Activated naive CD4-positive, alpha-beta T cell treated with anti-CD3 and anti-CD28 coated beads, Interleukin-2, amount 50 U/mL, for 24 hours (primary cell): ENCODE results near the gene MIB1.
"Not testable (repeated sequence)": the region's sequence is repeated elsewhere in the genome, so short reads cannot be mapped to it uniquely, and the experiment has no call there.

Experiments used
- H3K27ac Mint-ChIP-seq: one replicate; pipeline ENCODE4 v1.8.0; 2021; ENCODE audit warnings: mild to moderate bottlenecking, mixed read lengths
- H3K27me3 Mint-ChIP-seq: one replicate; pipeline ENCODE4 v1.8.0; 2021; ENCODE audit warnings: mixed read lengths
- H3K36me3 Mint-ChIP-seq: one replicate; pipeline ENCODE4 v1.8.0; 2021; ENCODE audit warnings: mixed read lengths
- H3K4me1 Mint-ChIP-seq: one replicate; pipeline ENCODE4 v1.8.0; 2021; ENCODE audit warnings: mixed read lengths
- H3K4me3 Mint-ChIP-seq: one replicate; pipeline ENCODE4 v1.8.0; 2021; ENCODE audit warnings: mild to moderate bottlenecking, mixed read lengths
- H3K9me3 Mint-ChIP-seq: one replicate; pipeline ENCODE4 v1.8.0; 2021; ENCODE audit warnings: mixed read lengths

The MIB1 gene

GRCh38 chr18:21763846-21764646 is 23.5 kb downstream of the MIB1 start:
- peaks cover 22% of the 10 kb centered on the region for H3K4me1 Mint-ChIP-seq
- H3K27me3 Mint-ChIP-seq, result no peaks in the 10 kb centered on the region
- no peak overlapping the region for H3K27ac Mint-ChIP-seq
- H3K4me3 Mint-ChIP-seq, result no peak overlapping the region
- H3K36me3 Mint-ChIP-seq, result peaks cover 13% of the 10 kb centered on the region
- H3K9me3 Mint-ChIP-seq, result no peaks in the 10 kb centered on the region

DNA sequence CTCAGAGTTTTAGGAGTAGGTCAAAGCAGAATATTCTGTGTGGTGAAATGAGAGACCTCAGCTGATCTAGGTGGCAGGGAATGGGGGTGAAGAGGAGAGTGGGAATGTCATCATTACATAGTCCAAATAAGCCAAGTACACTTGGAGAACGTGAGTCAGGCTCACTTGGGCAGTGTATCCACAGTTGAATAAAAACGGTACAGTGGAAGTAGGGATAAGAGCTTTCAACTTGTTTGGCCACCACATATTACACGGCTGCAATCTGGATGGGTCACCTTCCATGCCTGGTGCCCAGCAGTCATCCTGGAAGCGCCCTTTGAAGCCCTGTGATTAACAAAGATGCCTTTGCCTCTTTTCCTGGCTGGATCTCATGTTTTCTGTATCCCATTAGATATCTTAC is 28.6 kb downstream of the MIB1 start:
- Mint-ChIP-seq H3K36me3 (peaks cover 22% of the 10 kb centered on the region), H3K27me3 (no peaks in the 10 kb centered on the region), H3K27ac (no peak overlapping the region), H3K4me3 (no peak overlapping the region), H3K4me1 (peaks cover 3% of the 10 kb centered on the region), H3K9me3 (no peaks in the 10 kb centered on the region)

DNA sequence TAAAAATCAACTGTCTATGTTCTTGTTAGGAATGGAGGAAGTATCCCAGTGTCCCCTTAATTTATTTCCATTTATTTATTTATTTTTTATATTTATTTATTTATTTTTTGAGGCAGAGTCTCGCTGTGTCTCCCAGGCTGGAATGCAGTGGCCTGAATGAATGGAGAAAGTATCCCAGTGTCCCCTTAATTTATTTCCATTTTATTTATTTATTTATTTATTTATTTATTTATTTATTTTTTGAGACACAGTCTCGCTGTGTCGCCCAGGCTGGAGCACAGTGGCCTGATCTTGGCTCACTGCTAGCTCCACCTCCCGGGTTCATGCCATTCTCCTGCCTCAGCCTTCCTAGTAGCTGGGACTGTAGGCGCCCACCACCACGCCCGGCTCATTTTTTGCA is 34.1 kb downstream of the MIB1 start:
- H3K4me3 Mint-ChIP-seq, result no peak overlapping the region
- H3K4me1 Mint-ChIP-seq, result no peaks in the 10 kb centered on the region
- no peak overlapping the region for H3K27ac Mint-ChIP-seq
- no peaks in the 10 kb centered on the region for H3K27me3 Mint-ChIP-seq
- H3K36me3 Mint-ChIP-seq, result peaks cover 14% of the 10 kb centered on the region
- H3K9me3 Mint-ChIP-seq, result no peaks in the 10 kb centered on the region

DNA sequence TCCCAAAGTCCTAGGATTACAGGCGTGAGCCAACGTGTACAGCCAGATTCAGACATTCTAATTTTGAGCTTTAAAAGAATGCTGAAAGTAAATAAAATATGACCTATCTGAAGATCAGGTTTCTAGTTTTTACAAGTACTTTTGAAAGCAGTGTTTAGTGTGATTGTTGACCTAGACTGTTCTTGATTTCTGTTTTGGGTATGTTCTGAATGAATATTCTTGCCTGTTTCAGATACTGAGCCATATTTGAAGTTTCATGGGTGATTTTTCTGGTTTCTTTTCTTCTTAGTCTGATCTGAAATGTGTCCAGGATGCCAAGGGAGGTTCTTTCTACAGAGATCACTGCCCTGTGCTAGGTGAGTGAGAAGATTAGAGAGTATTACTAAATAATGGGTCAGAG is 37.2 kb downstream of the MIB1 start:
- Mint-ChIP-seq H3K4me1 (no peaks in the 10 kb centered on the region), H3K36me3 (peaks cover 25% of the 10 kb centered on the region), H3K27ac (peak overlapping the region; percentile 39), H3K4me3 (no peak overlapping the region), H3K9me3 (no peaks in the 10 kb centered on the region), H3K27me3 (no peaks in the 10 kb centered on the region)

DNA sequence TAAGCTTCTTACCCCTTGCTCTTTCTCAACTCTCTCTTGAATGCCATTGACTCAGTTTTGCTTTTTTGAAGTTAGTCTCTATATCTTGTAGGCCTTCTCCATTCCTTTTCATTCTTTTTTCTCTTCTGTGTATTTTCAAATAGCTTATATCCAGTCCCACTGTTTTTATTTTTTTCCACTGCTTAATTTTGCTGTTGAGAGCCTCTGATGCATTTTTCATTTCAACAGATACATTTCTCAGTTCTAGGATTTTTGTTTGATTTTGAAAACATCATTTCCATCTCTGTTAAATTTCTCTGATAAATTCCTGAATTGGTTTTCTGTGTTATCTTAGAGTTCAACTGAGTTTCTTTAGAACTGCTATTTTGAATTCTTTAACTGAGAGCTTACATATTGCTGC is 45.9 kb downstream of the MIB1 start:
- no peak overlapping the region for H3K27ac Mint-ChIP-seq
- H3K4me1 Mint-ChIP-seq, result no peaks in the 10 kb centered on the region
- H3K9me3 Mint-ChIP-seq, result peaks cover 11% of the 10 kb centered on the region
- H3K27me3 Mint-ChIP-seq, result no peaks in the 10 kb centered on the region
- H3K4me3 Mint-ChIP-seq, result no peak overlapping the region
- peaks cover 53% of the 10 kb centered on the region for H3K36me3 Mint-ChIP-seq

- H3K27ac Mint-ChIP-seq, H3K9me3 Mint-ChIP-seq, H3K27me3 Mint-ChIP-seq, H3K4me3 Mint-ChIP-seq, H3K4me1 Mint-ChIP-seq: not testable (repeated sequence)
- peaks cover 18% of the 10 kb centered on the region for H3K36me3 Mint-ChIP-seq
Measured at GRCh38 chr18:21796089-21796488, 55.5 kb downstream of the MIB1 start.

GRCh38 chr18:21798126-21798525 is 57.5 kb downstream of the MIB1 start:
- H3K27ac Mint-ChIP-seq, result no peak overlapping the region
- peaks cover 23% of the 10 kb centered on the region for H3K36me3 Mint-ChIP-seq
- no peak overlapping the region for H3K4me3 Mint-ChIP-seq
- H3K27me3 Mint-ChIP-seq, result no peaks in the 10 kb centered on the region
- peaks cover 4% of the 10 kb centered on the region for H3K4me1 Mint-ChIP-seq
- H3K9me3 Mint-ChIP-seq, result no peaks in the 10 kb centered on the region

DNA sequence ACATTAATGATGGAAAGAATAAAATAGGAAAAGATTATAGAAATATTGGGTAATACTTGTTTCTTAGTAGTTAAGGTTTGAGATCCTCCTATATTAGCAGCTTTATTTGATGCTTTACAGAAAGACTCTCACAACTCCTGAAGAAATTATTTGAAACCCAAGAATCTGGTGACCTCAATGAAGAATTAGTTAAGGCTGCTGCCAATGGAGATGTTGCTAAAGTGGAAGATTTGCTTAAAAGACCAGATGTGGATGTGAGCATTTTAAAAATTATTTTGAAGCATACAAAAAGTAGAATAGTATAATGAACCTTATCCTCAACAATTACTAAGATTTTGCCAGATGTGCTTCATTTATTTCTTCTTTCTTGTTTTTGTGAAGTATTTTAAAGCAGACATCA is 59.1 kb downstream of the MIB1 start:
- peaks cover 4% of the 10 kb centered on the region for H3K4me1 Mint-ChIP-seq
- H3K9me3 Mint-ChIP-seq, result no peaks in the 10 kb centered on the region
- no peaks in the 10 kb centered on the region for H3K27me3 Mint-ChIP-seq
- H3K36me3 Mint-ChIP-seq, result peaks cover 33% of the 10 kb centered on the region
- H3K27ac Mint-ChIP-seq, result no peak overlapping the region
- no peak overlapping the region for H3K4me3 Mint-ChIP-seq

GRCh38 chr18:21803495-21803894 is 62.9 kb downstream of the MIB1 start:
- H3K36me3 Mint-ChIP-seq, result peaks cover 32% of the 10 kb centered on the region
- no peaks in the 10 kb centered on the region for H3K4me1 Mint-ChIP-seq
- H3K27ac Mint-ChIP-seq, result no peak overlapping the region
- no peaks in the 10 kb centered on the region for H3K27me3 Mint-ChIP-seq
- no peak overlapping the region for H3K4me3 Mint-ChIP-seq
- peaks cover under 1% of the 10 kb centered on the region for H3K9me3 Mint-ChIP-seq

GRCh38 chr18:21805771-21806366 is 65.3 kb downstream of the MIB1 start:
- Mint-ChIP-seq H3K4me3 (no peak overlapping the region), H3K4me1 (no peaks in the 10 kb centered on the region), H3K9me3 (peaks cover 9% of the 10 kb centered on the region), H3K27ac (no peak overlapping the region), H3K36me3 (peaks cover 49% of the 10 kb centered on the region), H3K27me3 (no peaks in the 10 kb centered on the region)

DNA sequence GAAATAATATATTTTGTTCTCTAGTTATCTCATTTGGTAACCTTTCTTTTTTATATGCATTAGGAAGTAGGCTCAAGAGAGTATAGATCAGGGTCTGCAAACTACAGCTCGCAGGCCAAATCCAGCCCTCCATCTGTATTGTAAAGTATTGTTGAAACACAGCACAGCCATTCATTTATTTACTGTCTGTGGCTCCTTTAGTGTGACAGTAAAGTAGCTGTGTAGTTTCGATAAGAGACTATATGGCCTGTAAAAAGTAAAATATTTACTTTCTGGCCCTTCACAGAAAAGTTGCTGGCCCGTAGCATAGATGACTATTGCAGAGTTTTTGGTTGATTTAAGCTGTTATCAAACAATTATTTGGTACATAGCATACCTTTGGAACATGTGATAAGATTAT is 67.6 kb downstream of the MIB1 start:
- Mint-ChIP-seq H3K9me3 (peaks cover 9% of the 10 kb centered on the region), H3K36me3 (peaks cover 37% of the 10 kb centered on the region), H3K4me3 (no peak overlapping the region), H3K27me3 (no peaks in the 10 kb centered on the region), H3K27ac (no peak overlapping the region), H3K4me1 (no peaks in the 10 kb centered on the region)

GRCh38 chr18:21809725-21810124 is 69.1 kb downstream of the MIB1 start:
- no peak overlapping the region for H3K27ac Mint-ChIP-seq
- no peaks in the 10 kb centered on the region for H3K27me3 Mint-ChIP-seq
- H3K36me3 Mint-ChIP-seq, result peaks cover 27% of the 10 kb centered on the region
- H3K4me3 Mint-ChIP-seq, result no peak overlapping the region
- peaks cover 9% of the 10 kb centered on the region for H3K9me3 Mint-ChIP-seq
- no peaks in the 10 kb centered on the region for H3K4me1 Mint-ChIP-seq

GRCh38 chr18:21815101-21815500 is 74.5 kb downstream of the MIB1 start:
- Mint-ChIP-seq H3K4me1 (no peaks in the 10 kb centered on the region), H3K27ac (no peak overlapping the region), H3K9me3 (peaks cover under 1% of the 10 kb centered on the region), H3K27me3 (no peaks in the 10 kb centered on the region), H3K4me3 (no peak overlapping the region), H3K36me3 (peaks cover 21% of the 10 kb centered on the region)

GRCh38 chr18:21820033-21820810 is 79.6 kb downstream of the MIB1 start:
- no peaks in the 10 kb centered on the region for H3K9me3 Mint-ChIP-seq
- no peaks in the 10 kb centered on the region for H3K27me3 Mint-ChIP-seq
- H3K36me3 Mint-ChIP-seq, result peaks cover 23% of the 10 kb centered on the region
- no peaks in the 10 kb centered on the region for H3K4me1 Mint-ChIP-seq
- no peak overlapping the region for H3K27ac Mint-ChIP-seq
- H3K4me3 Mint-ChIP-seq, result no peak overlapping the region

DNA sequence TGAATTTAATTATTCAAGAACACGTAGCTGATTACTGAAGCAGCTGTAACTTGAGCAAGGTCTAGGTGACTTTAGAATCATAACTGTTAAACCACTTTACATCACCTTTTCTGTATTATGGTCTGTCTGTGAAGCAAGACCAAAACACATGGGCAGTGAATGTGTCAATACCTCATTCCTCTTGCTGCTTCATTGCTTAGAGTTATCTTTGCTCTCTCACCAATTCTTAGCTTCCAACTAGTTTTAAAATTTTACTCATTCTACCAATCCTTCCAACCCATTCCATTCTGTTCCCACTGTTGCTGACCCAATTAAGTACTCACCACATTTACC is 80.2 kb downstream of the MIB1 start:
- H3K4me3 Mint-ChIP-seq, result no peak overlapping the region
- H3K9me3 Mint-ChIP-seq, result no peaks in the 10 kb centered on the region
- no peak overlapping the region for H3K27ac Mint-ChIP-seq
- H3K36me3 Mint-ChIP-seq, result peaks cover 22% of the 10 kb centered on the region
- H3K4me1 Mint-ChIP-seq, result no peaks in the 10 kb centered on the region
- no peaks in the 10 kb centered on the region for H3K27me3 Mint-ChIP-seq

- Mint-ChIP-seq H3K9me3 (no peaks in the 10 kb centered on the region), H3K4me3 (no peak overlapping the region), H3K4me1 (no peaks in the 10 kb centered on the region), H3K27ac (no peak overlapping the region), H3K27me3 (no peaks in the 10 kb centered on the region), H3K36me3 (peaks cover 13% of the 10 kb centered on the region)
Measured at GRCh38 chr18:21823848-21824247, 83.3 kb downstream of the MIB1 start.
